Mesothelial cell of epicardium (in vitro differentiated cells): ENCODE data around the gene TMEM132D. TPM values are rescaled to one million over a fixed set of nuclear protein-coding genes. Genes with fewer than 3 reads are reported as not detected.

ENCODE experiments used
- DNase-seq, 2 experiments: peaks; one replicate each; pipeline ENCODE4 v3.0.0; 2021; ENCODE audit warnings: low spot score in 2 of 2; ENCODE audit not compliant: unreplicated experiment in 2 of 2
- H3K27ac Mint-ChIP-seq: 2 replicates; pipeline ENCODE4 v1.8.0; 2021; ENCODE audit warnings: mixed read lengths
- H3K27me3 Mint-ChIP-seq: 2 replicates; pipeline ENCODE4 v1.8.0; 2021; ENCODE audit warnings: low read depth, mixed read lengths
- H3K36me3 Mint-ChIP-seq: 2 replicates; pipeline ENCODE4 v1.8.0; 2021; ENCODE audit warnings: mixed read lengths
- H3K4me1 Mint-ChIP-seq: 2 replicates; pipeline ENCODE4 v1.8.0; 2021; ENCODE audit warnings: mixed read lengths
- H3K4me3 Mint-ChIP-seq: 2 replicates; pipeline ENCODE4 v1.8.0; 2021; ENCODE audit warnings: mild to moderate bottlenecking, moderate library complexity, mixed read lengths
- H3K9me3 Mint-ChIP-seq: 2 replicates; pipeline ENCODE4 v1.8.0; 2021; ENCODE audit warnings: mixed read lengths
- total RNA-seq: library from RNA; stranded (reverse); gene quantifications from 3 replicates; pipeline ENCODE4 v1.2.1, GENCODE V29; 2021
- TF ChIP-seq, protein P1 (sequence below): fragments of 200-600 bp; sonication (generic); IDR thresholded peaks from one replicate; pipeline ENCODE4 v1.5.0; 2021; ENCODE audit warnings: antibody characterized with exemption; ENCODE audit not compliant: unreplicated experiment

TMEM132D gene
- total RNA-seq, 1 donor from 2014 or later: 0.07 TPM

DNA sequence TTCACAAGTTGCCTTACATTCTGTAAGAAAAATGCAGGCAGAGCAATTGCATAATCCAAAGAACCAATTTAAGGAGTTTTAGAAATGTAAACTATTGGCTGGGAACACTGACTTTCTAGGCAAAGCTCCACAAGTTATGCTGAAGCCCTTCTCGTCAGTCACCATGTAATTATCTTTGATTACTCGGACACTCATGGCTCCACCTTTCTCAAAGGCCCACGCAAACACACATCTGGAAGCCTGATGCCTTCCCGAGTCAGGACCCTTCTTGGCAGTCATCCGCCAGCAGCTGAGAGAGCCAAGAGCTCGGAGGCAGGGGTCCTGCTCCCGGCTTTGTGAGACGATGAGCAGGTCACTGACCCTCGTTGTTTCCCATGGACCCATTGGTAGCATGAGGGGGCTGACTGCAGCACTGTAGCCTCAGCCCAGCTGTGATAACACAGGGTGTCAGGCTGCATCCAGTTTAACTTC, 202.2 kb downstream of the TMEM132D start:
- H3K27me3 Mint-ChIP-seq: no peaks in the 10 kb centered on the region
- H3K27ac Mint-ChIP-seq: no peak overlapping the region
- H3K9me3 Mint-ChIP-seq: peaks cover 28% of the 10 kb centered on the region
- no peaks in the 10 kb centered on the region for H3K36me3 Mint-ChIP-seq
- DNase-seq: no peak
- no peak overlapping the region for H3K4me3 Mint-ChIP-seq
- TF ChIP-seq, protein P1, sequence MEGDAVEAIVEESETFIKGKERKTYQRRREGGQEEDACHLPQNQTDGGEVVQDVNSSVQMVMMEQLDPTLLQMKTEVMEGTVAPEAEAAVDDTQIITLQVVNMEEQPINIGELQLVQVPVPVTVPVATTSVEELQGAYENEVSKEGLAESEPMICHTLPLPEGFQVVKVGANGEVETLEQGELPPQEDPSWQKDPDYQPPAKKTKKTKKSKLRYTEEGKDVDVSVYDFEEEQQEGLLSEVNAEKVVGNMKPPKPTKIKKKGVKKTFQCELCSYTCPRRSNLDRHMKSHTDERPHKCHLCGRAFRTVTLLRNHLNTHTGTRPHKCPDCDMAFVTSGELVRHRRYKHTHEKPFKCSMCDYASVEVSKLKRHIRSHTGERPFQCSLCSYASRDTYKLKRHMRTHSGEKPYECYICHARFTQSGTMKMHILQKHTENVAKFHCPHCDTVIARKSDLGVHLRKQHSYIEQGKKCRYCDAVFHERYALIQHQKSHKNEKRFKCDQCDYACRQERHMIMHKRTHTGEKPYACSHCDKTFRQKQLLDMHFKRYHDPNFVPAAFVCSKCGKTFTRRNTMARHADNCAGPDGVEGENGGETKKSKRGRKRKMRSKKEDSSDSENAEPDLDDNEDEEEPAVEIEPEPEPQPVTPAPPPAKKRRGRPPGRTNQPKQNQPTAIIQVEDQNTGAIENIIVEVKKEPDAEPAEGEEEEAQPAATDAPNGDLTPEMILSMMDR: no peak
- no peaks in the 10 kb centered on the region for H3K4me1 Mint-ChIP-seq

DNA sequence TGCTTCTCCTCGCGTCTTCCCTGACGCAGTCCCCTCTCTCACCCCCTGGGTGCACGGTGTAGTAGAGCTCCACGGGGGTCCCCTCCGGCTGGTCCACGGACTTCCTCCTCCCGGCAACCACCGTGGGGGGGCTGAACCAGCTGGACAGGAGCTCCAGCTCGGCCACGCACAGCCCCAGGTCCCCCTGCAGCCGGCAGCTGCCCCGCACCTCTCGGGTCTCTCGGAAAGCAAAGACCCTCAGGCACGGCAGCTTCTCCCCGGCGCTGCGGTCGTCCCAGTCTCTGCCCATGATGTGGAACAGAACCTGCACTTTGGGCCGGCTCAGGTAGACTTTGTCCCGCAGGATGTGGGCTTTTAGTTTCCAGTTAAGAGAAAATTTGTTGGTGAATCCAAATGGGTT, 203.8 kb downstream of the TMEM132D start:
- Mint-ChIP-seq H3K9me3 (peaks cover 18% of the 10 kb centered on the region), H3K4me3 (no peak overlapping the region)

DNA sequence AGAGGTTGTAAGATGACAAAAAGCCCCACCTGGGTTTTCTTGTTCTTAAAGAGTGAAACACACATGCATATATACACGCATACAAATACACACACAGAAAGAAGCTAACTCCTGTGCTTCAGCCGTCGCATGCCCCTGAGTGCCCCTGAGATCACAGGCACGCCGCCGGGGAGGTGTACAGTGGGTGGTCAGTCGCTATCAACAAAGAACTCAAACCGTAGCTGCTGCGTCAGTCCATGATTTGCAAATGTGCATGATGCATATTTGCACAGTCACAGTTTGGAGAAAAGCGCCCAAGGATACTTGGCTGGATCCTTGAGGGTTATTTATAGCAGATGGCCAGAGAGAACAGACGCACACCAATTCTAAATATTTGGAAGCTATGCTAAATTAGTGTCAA, 206.9 kb downstream of the TMEM132D start:
- H3K4me3 Mint-ChIP-seq: no peak overlapping the region
- H3K4me1 Mint-ChIP-seq: no peaks in the 10 kb centered on the region
- no peaks in the 10 kb centered on the region for H3K36me3 Mint-ChIP-seq
- peaks cover 7% of the 10 kb centered on the region for H3K9me3 Mint-ChIP-seq
- TF ChIP-seq, protein P1: no peak
- DNase-seq: no peak
- no peak overlapping the region for H3K27ac Mint-ChIP-seq
- H3K27me3 Mint-ChIP-seq: no peaks in the 10 kb centered on the region

More for the DNA sequence above, 203.8 kb downstream of the TMEM132D start:
- DNase-seq: no peak
- no peaks in the 10 kb centered on the region for H3K4me1 Mint-ChIP-seq
- no peaks in the 10 kb centered on the region for H3K27me3 Mint-ChIP-seq
- no peak overlapping the region for H3K27ac Mint-ChIP-seq
- H3K36me3 Mint-ChIP-seq: no peaks in the 10 kb centered on the region
- TF ChIP-seq, protein P1: no peak

DNA sequence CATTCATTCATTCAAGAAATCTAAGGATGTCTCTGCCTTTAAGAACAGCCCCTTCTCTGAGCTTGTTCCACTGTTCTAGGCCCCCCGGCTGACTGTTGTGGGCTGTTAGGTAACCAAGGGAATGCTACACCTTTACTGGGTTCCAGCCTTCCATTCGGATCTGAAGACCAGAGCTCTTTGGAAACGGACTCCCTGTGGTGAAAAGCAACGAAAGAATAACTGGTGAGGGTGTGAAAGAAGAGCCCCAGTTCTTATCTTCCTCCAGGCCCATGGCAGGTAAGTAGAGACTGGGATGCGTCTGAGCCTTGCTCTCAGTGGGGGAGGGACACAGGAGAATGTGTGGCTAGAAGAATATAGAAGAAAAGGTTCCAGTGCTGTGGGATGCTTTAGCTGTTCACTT, 207.4 kb downstream of the TMEM132D start:
- H3K27me3 Mint-ChIP-seq: no peaks in the 10 kb centered on the region
- no peak for DNase-seq
- H3K9me3 Mint-ChIP-seq: peaks cover 10% of the 10 kb centered on the region
- H3K36me3 Mint-ChIP-seq: no peaks in the 10 kb centered on the region
- no peaks in the 10 kb centered on the region for H3K4me1 Mint-ChIP-seq
- H3K4me3 Mint-ChIP-seq: no peak overlapping the region
- no peak overlapping the region for H3K27ac Mint-ChIP-seq
- TF ChIP-seq, protein P1: no peak

DNA sequence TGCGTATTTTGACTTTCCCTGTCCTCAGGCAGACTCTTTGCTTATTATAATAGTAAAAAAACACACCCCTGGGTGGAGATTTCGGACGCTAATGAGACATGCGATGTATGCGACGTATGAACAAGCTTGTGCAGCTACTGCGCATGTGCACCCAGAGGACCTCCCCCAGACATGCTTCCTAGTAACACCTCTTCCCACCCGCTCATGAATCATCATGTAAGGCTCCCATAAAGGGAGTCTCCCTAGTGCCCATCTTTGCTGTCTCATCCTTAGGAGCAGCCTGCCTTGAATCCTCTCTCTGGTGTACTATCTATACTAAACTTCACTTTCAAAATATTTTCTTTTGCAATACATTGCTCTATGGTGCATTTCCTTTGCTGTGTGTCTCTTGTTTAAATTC, 210.1 kb downstream of the TMEM132D start:
- Mint-ChIP-seq H3K9me3 (peaks cover 22% of the 10 kb centered on the region), H3K27ac (no peak overlapping the region), H3K4me1 (no peaks in the 10 kb centered on the region), H3K4me3 (no peak overlapping the region), H3K27me3 (no peaks in the 10 kb centered on the region), H3K36me3 (no peaks in the 10 kb centered on the region)
- TF ChIP-seq, protein P1: no peak
- no peak for DNase-seq

DNA sequence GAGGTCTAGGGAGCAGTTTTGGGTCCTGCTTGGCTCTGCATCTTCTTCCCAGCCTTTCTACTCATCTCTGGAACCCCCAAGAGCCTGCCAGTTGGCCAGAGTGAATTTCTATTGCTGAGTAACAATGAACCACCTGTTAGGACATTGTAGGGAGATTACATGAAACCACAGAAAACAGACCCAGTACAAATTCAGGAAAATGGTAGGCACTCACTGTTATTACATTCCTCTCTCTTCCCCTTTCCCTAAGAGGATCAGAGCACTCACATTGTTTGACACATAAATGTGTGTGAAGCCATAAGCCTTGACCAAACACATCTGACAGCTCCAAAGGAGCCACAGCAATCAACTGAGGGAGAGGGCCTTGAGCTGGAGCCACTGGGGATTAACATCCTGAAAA, 216.1 kb downstream of the TMEM132D start:
- Mint-ChIP-seq H3K36me3 (no peaks in the 10 kb centered on the region), H3K4me3 (no peak overlapping the region)
- TF ChIP-seq, protein P1: no peak

More for the DNA sequence above, 216.1 kb downstream of the TMEM132D start:
- peaks cover 59% of the 10 kb centered on the region for H3K9me3 Mint-ChIP-seq
- H3K27ac Mint-ChIP-seq: no peak overlapping the region
- DNase-seq: no peak
- no peaks in the 10 kb centered on the region for H3K4me1 Mint-ChIP-seq
- no peaks in the 10 kb centered on the region for H3K27me3 Mint-ChIP-seq
